Measurements from ENCODE around the gene CCDC181. TPM values are rescaled to one million over a fixed set of nuclear protein-coding genes. Genes with fewer than 3 reads are reported as not detected.
"Not testable (repeated sequence)": the region's sequence is repeated elsewhere in the genome, so short reads cannot be mapped to it uniquely, and the experiment has no call there.

CCDC181 gene
- total and polyA plus RNA-seq, 5 experiments from 2014 or later: 0.14 TPM; not detected in 4

DNA sequence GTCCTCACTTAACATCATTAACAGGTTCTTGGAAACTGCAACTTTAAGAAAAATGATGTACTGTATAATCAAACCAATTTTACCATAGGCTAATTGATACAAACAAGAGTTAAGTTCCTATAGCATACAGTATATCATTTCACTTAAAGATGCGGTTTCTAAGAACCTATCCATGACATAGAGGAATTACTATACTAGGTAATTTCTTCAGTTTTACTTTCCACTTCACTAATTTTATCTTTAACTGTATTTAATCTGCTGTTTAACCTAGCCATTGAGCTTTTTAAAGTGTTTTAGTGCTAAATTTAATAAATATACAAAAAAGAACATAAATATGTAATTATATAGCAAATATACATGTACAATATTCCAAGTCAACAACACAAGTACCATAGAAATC, 30.2 kb upstream of the CCDC181 start:
- no peak overlapping the region for H3K4me3 Mint-ChIP-seq
- H3K27ac Mint-ChIP-seq: no peak overlapping the region
- POLR2A ChIA-PET: no interaction called here
- H3K36me3 Mint-ChIP-seq: peaks cover 0 to 7% (median 6%) of the 10 kb centered on the region in 3 donors
- DNase-seq (no peak), ATAC-seq (no peak)
- peaks cover 4 to 12% (median 11%) of the 10 kb centered on the region in 9 donors for H3K9me3 Mint-ChIP-seq
- peaks cover 9 to 20% (median 12%) of the 10 kb centered on the region in 5 donors for H3K27me3 Mint-ChIP-seq
- peaks cover 4 to 18% (median 14%) of the 10 kb centered on the region in 4 donors for H3K4me1 Mint-ChIP-seq

DNA sequence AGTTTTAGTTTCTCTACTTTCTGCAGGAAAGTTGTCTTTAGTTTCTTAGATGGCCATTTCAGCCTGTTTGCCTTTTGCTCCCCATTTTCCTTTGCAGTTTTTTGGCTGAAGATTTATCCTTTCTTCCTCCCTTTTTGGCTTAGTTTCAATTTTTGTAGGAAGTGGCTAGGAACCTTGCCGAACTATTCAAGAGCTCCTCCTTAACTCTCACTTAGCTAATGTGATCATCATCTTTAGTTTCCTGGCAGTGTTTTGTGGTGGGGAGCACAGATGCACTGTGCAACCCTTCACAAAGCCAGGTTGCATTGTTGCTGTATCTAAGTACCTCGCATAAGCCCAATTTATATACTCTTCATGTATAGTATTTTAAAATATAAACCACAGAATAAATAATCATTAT, 28.8 kb upstream of the CCDC181 start:
- ATAC-seq (no peak), DNase-seq (no peak)
- Mint-ChIP-seq H3K27me3 (peaks cover 11 to 24% (median 14%) of the 10 kb centered on the region in 5 donors), H3K4me3 (no peak overlapping the region), H3K9me3 (peaks cover 4 to 12% (median 11%) of the 10 kb centered on the region in 9 donors), H3K36me3 (peaks cover 0 to 7% (median 6%) of the 10 kb centered on the region in 3 donors), H3K27ac (no peak overlapping the region), H3K4me1 (peaks cover 1 to 14% (median 14%) of the 10 kb centered on the region in 4 donors)
- POLR2A ChIA-PET: no interaction called here

DNA sequence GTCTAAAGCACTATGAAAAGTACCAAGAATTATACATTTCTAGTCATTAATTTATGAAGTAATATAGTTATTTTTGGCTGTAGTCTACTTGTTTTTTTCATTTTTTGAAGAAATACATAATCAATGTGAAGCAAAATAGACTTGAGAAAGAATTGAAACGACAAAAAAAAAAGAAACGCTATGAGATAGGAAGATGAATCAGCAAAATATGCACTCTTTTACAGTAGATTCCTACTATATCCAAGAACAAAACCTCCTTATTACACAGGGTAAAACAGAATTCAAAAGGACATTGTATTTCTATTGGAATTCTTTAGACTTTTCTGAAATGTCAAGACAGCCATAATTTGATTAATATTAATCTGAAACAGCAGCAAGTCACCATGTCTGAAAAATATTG, 25.6 kb upstream of the CCDC181 start:
- H3K27ac Mint-ChIP-seq: no peak overlapping the region
- POLR2A ChIA-PET: no interaction called here
- H3K27me3 Mint-ChIP-seq: peaks cover 12 to 30% (median 17%) of the 10 kb centered on the region in 5 donors

DNA sequence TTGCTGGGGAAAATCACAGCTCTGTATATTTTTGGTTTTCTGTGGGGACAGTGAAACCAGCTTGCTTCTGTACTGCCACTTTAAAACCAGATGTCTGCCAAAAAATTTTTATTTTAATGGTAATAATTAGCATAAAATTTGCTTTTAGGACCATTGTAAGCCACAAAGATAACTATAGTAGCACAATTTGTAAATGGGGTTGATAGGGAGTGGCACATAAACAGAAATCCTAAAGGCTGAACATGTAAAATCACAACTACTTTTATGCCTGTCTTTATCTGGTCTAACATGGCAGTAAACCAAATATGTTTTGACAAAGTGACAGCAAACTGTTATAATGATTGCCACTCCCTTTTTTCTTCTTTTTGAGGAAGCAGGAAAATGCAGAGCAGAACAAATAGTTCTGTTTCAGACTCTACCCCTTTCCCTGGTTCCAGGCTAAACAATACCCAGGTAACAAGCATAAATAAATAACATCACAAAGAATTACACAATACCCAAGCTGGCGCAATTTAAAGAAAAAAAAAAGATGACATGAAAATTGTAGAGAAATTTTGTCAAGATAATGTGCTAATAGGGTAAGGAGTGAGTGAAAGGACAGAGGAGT, 24.0 kb upstream of the CCDC181 start:
- Mint-ChIP-seq H3K27me3 (peaks cover 8 to 31% (median 10%) of the 10 kb centered on the region in 5 donors), H3K9me3 (peaks cover 0 to 15% (median 4%) of the 10 kb centered on the region in 9 donors), H3K4me3 (no peak overlapping the region), H3K36me3 (no peaks in the 10 kb centered on the region), H3K27ac (no peak overlapping the region), H3K4me1 (peaks cover 0 to 5% (median 3%) of the 10 kb centered on the region in 4 donors)
- POLR2A ChIA-PET: no interaction called here
- no peak for DNase-seq
- ATAC-seq: no peak

More for the DNA sequence above, 25.6 kb upstream of the CCDC181 start:
- no peak for ATAC-seq
- DNase-seq: no peak
- H3K4me1 Mint-ChIP-seq: peaks cover 0 to 5% (median 3%) of the 10 kb centered on the region in 4 donors
- H3K36me3 Mint-ChIP-seq: peaks cover 0 to 7% (median 6%) of the 10 kb centered on the region in 3 donors
- no peak overlapping the region for H3K4me3 Mint-ChIP-seq
- H3K9me3 Mint-ChIP-seq: peaks cover 4 to 20% (median 11%) of the 10 kb centered on the region in 9 donors

DNA sequence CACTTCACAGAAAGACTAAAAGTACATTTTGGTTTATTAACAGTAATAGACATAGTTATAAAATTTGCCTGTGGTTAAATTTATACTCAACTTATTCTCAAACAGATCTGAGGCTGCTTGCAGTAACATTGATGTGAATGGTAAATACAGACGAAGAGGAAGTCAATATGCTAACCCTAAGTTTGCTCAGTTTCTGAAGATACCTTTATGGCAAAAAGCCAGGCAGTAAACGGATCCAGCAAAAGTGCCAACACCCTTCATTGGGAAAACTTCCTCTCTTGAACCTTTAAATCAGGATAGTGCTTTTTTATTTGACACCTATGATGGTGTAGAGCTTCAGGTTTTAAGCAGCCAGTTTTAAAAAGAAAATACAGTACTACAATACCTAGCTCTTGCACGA, 16.6 kb upstream of the CCDC181 start:
- POLR2A ChIA-PET: no interaction called here

DNA sequence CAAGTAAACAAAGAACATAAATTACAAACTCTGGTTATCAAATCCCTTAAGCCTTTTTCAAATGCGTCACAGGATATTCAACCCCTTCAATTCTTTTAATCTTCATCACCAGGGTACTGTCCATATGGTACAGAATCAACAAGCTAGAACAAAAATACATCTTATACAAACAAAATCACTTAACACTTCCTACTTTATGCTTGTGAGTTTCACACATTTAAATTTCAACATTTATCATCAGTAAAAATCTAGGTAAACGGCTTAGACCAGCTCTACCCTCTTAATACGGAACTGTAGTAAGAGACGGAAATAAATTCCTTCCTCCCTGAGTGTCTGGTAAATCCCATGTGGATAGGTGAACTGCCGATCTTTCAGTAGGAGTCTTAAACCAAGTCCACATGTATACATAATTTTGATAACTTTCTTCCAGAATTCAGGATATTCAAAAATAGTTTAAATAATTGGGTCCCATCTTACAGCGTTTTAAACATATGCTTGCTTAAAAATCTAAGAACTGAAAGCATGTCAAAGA, 1.0 kb downstream of the CCDC181 start:
- Mint-ChIP-seq H3K4me1 (peaks cover 5 to 9% (median 7%) of the 10 kb centered on the region in 4 donors), H3K27me3 (peaks cover 43 to 74% (median 47%) of the 10 kb centered on the region in 5 donors), H3K9me3 (peaks cover 0 to 4% (median 0%) of the 10 kb centered on the region in 9 donors), H3K27ac (no peak overlapping the region), H3K36me3 (peaks cover 0 to 2% (median 2%) of the 10 kb centered on the region in 3 donors), H3K4me3 (peak overlapping the region in 1 of 10 donors; percentile 95)
- DNase-seq (no peak), ATAC-seq (no peak)
- POLR2A ChIA-PET: no interaction called here

More for the DNA sequence above, 16.6 kb upstream of the CCDC181 start:
- H3K9me3 Mint-ChIP-seq: peaks cover 0 to 12% (median 2%) of the 10 kb centered on the region in 9 donors
- no peaks in the 10 kb centered on the region for H3K36me3 Mint-ChIP-seq
- DNase-seq (no peak), ATAC-seq (no peak)
- H3K4me1 Mint-ChIP-seq: no peaks in the 10 kb centered on the region
- no peak overlapping the region for H3K4me3 Mint-ChIP-seq
- H3K27ac Mint-ChIP-seq: no peak overlapping the region
- H3K27me3 Mint-ChIP-seq: peaks cover 7 to 25% (median 12%) of the 10 kb centered on the region in 5 donors

DNA sequence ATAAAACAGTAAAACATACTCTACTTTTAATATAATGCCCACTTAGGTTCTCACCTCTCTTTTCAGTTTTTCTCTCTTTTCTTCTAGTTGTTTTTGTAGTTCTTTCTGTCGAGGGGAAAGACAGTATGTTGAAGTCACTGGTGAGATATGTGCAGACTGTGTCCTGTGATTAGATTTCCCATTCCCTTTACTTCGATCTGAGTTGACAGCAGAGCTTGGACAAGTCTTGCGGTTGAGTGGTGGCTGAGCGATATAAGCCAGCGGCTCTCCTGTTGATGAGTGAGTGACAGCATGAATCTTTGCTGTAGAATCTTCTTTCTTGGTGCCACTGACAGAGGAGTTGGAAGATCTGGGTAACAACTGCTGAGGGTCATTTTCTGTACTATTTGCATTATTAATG, 6.0 kb downstream of the CCDC181 start:
- H3K9me3 Mint-ChIP-seq: no peaks in the 10 kb centered on the region
- peaks cover 25 to 45% (median 27%) of the 10 kb centered on the region in 5 donors for H3K27me3 Mint-ChIP-seq
- no peak overlapping the region for H3K27ac Mint-ChIP-seq
- ATAC-seq (no peak), DNase-seq (no peak)
- H3K4me3 Mint-ChIP-seq: no peak overlapping the region
- no peaks in the 10 kb centered on the region for H3K36me3 Mint-ChIP-seq
- POLR2A ChIA-PET: no interaction called here
- no peaks in the 10 kb centered on the region for H3K4me1 Mint-ChIP-seq

DNA sequence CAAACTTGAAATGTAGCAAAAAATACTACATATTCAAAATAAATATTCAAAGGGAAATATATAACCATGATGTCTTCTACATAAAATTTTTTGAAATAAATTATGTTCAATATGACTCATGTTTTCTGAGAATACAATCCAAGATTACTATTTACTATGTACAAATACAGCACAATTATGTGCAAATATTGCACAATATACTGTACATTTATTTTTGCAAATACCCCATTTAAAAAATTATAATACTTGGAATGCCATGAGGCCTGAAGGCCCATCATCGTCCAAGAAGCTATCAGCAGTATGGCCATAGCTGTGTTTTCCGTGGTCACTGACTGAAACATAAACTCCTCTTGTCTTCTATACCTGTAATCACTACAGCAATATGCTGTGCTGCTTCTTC, 12.3 kb downstream of the CCDC181 start:
- Mint-ChIP-seq H3K9me3 (peaks cover 0 to 33% (median 25%) of the 10 kb centered on the region in 9 donors), H3K4me1 (no peaks in the 10 kb centered on the region), H3K27me3 (peaks cover 0 to 4% (median 3%) of the 10 kb centered on the region in 5 donors), H3K27ac (no peak overlapping the region), H3K36me3 (peaks cover 0 to 15% (median 10%) of the 10 kb centered on the region in 3 donors), H3K4me3 (no peak overlapping the region)
- POLR2A ChIA-PET: no interaction called here
- DNase-seq (no peak), ATAC-seq (no peak)

DNA sequence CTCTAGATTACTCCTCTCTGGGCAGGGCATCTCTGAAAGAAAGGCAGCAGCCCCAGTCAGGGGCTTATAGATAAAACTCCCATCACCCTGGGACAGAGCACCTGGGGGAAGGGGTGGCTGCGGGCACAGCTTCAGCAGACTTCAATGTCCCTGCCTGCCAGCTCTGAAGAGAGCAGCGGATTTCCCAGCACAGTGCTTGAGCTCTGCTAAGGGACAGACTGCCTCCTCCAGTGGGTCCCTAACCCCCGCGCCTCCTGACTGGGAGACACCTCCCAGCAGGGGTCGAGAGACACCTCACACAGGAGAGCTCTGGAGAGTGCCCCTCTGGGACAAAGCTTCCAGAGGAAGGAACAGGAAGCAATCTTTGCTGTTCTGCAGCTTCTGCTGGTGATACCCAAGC, 18.9 kb downstream of the CCDC181 start:
- DNase-seq, H3K4me3 Mint-ChIP-seq, ATAC-seq, H3K27ac Mint-ChIP-seq, POLR2A ChIA-PET, H3K4me1 Mint-ChIP-seq, H3K27me3 Mint-ChIP-seq: not testable (repeated sequence)
- Mint-ChIP-seq H3K36me3 (peaks cover 0 to 35% (median 12%) of the 10 kb centered on the region in 3 donors), H3K9me3 (peaks cover 7 to 97% (median 50%) of the 10 kb centered on the region in 9 donors)

DNA sequence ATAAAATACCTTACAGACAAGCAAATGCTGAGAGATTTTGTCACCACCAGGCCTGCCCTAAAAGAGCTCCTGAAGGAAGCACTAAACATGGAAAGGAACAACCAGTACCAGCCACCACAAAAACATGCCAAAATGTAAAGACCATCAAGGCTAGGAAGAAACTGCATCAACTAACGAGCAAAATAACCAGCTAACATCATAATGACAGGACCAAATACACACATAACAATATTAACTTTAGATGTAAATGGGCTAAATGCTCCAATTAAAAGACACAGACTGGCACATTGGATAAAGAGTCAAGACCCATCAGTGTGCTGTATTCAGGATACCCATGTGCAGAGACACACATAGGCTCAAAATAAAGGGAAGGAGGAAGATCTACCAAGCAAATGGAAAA, 24.7 kb downstream of the CCDC181 start:
- Mint-ChIP-seq H3K36me3 (peaks cover 0 to 38% (median 17%) of the 10 kb centered on the region in 3 donors), H3K9me3 (peaks cover 10 to 74% (median 52%) of the 10 kb centered on the region in 9 donors)
- H3K4me3 Mint-ChIP-seq, ATAC-seq, H3K27ac Mint-ChIP-seq, DNase-seq, H3K27me3 Mint-ChIP-seq, H3K4me1 Mint-ChIP-seq, POLR2A ChIA-PET: not testable (repeated sequence)

DNA sequence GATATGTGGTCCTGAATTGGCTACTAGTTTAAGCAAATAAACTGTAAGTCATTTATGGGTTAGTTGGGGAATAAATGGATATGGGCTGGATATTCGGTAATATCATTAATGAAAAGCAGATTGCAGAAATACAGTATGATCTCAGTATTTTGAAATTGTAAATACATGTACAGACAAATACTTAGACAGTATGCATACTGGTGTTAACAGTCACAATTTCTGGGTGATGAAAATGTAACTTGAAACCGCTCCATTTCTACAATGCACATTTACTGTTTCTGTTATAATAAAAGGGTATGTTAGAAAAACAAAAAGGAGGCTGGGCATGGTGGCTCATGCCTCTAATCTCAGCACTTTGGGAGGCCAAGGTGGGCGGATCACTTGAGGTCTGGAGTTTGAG, 31.3 kb downstream of the CCDC181 start:
- no peak overlapping the region for H3K4me3 Mint-ChIP-seq
- ATAC-seq: no peak
- H3K9me3 Mint-ChIP-seq: peaks cover 0 to 16% (median 8%) of the 10 kb centered on the region in 9 donors
- POLR2A ChIA-PET: no interaction called here
- H3K27ac Mint-ChIP-seq: no peak overlapping the region
- peaks cover 0 to 2% (median 0%) of the 10 kb centered on the region in 4 donors for H3K4me1 Mint-ChIP-seq
- DNase-seq: no peak
- peaks cover 15 to 56% (median 39%) of the 10 kb centered on the region in 3 donors for H3K36me3 Mint-ChIP-seq
- no peaks in the 10 kb centered on the region for H3K27me3 Mint-ChIP-seq

DNA sequence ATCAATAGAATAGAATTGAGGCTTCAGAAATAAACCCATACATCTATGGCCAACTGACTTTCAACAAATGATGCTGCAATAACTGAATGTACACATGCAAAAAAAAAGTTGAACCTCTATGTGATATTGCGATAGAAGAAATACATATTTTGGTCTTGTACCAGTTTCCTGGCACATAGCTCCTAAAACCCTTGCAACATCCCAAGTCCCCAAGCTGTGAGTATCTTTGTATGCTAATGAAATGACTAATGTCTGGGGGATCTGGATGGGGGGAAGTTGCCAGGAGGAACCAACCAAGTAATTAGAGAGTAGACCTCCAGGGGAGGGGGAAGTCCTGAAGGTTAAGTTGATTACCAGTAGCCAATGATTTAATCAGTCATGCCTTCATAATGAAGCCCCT, 34.9 kb downstream of the CCDC181 start:
- ATAC-seq (no peak), DNase-seq (no peak)
- H3K36me3 Mint-ChIP-seq: peaks cover 23 to 76% (median 69%) of the 10 kb centered on the region in 3 donors
- no peaks in the 10 kb centered on the region for H3K9me3 Mint-ChIP-seq
- H3K27me3 Mint-ChIP-seq: no peaks in the 10 kb centered on the region
- H3K4me1 Mint-ChIP-seq: peaks cover 0 to 3% (median 0%) of the 10 kb centered on the region in 4 donors
- no peak overlapping the region for H3K27ac Mint-ChIP-seq
- POLR2A ChIA-PET: no interaction called here
- H3K4me3 Mint-ChIP-seq: no peak overlapping the region

DNA sequence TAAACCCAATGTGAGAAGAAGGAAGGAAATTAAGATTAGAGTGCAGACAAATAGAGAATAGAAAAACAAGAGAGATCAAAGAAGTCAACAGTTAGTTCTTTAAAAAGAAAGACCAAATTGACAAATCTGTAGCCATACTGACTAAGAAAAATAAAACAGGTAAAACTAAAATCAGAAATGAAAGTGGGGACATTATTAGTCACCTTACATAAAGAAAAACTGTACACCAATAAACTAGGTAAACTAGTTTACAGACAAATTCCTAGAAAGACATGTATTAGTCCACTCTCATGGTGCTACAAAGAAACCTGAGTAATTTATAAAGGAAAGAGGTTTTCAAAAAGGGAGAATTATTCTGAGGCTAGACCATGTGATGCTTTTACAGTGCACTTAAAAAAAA, 37.0 kb downstream of the CCDC181 start:
- H3K4me1 Mint-ChIP-seq: peaks cover 0 to 3% (median 0%) of the 10 kb centered on the region in 4 donors
- H3K27me3 Mint-ChIP-seq: no peaks in the 10 kb centered on the region
- H3K4me3 Mint-ChIP-seq: no peak overlapping the region
- no peak overlapping the region for H3K27ac Mint-ChIP-seq
- ATAC-seq (no peak), DNase-seq (no peak)
- H3K36me3 Mint-ChIP-seq: peaks cover 27 to 71% (median 65%) of the 10 kb centered on the region in 3 donors
- POLR2A ChIA-PET: no interaction called here
- H3K9me3 Mint-ChIP-seq: no peaks in the 10 kb centered on the region
